Trophoblast cell (in vitro differentiated cells and primary cell): ENCODE results near the gene DPEP2NB.
"Not testable (repeated sequence)": the region's sequence is repeated elsewhere in the genome, so short reads cannot be mapped to it uniquely, and the experiment has no call there.

Source experiments
- DNase-seq, 2 donors: peaks; one replicate each; pipeline ENCODE4 v3.0.0-alpha.2; 2016
- H2AFZ ChIP-seq: 2 replicates; pipeline ENCODE4 v1.6.1; 2013; ENCODE audit warnings: low read length, moderate library complexity, mild to moderate bottlenecking; ENCODE audit not compliant: insufficient read depth, poor library complexity
- H2AK5ac ChIP-seq: 2 replicates; pipeline ENCODE4 v1.6.1; 2013; ENCODE audit warnings: mild to moderate bottlenecking, low read length
- H2BK120ac ChIP-seq: 2 replicates; pipeline ENCODE4 v1.6.1; 2013; ENCODE audit warnings: low read length, mild to moderate bottlenecking, moderate library complexity; ENCODE audit not compliant: insufficient read depth, poor library complexity
- H2BK12ac ChIP-seq: 2 replicates; pipeline ENCODE4 v1.6.1; 2013; ENCODE audit warnings: mild to moderate bottlenecking, low read length, moderate library complexity
- H2BK5ac ChIP-seq: 2 replicates; pipeline ENCODE4 v1.6.1; 2013; ENCODE audit warnings: low read length, low read depth, moderate library complexity, mild to moderate bottlenecking; ENCODE audit not compliant: poor library complexity
- H3K14ac ChIP-seq: 2 replicates; pipeline ENCODE4 v1.6.1; 2013; ENCODE audit warnings: mild to moderate bottlenecking, low read length
- H3K18ac ChIP-seq: 2 replicates; pipeline ENCODE4 v1.6.1; 2013; ENCODE audit warnings: mild to moderate bottlenecking, low read length
- H3K23ac ChIP-seq: 2 replicates; pipeline ENCODE4 v1.6.1; 2013; ENCODE audit warnings: low read length
- H3K27ac ChIP-seq: 2 replicates; pipeline ENCODE4 v1.5.1; 2013; ENCODE audit warnings: low read depth, mild to moderate bottlenecking, inconsistent platforms, low read length, moderate library complexity
- H3K27me3 ChIP-seq: 2 replicates; pipeline ENCODE4 v1.6.1; 2013; ENCODE audit warnings: inconsistent platforms, mild to moderate bottlenecking, low read length, moderate library complexity; ENCODE audit not compliant: insufficient read depth
- H3K36me3 ChIP-seq, 2 experiments: 1 replicate in 1 of 2; 2 replicates in 1 of 2; pipeline ENCODE4 v1.6.1; 2013; ENCODE audit warnings: low read length in 2 of 2, mild to moderate bottlenecking in 2 of 2, moderate library complexity in 1 of 2; ENCODE audit not compliant: insufficient read depth in 2 of 2, control insufficient read depth in 1 of 2
- H3K4ac ChIP-seq: 2 replicates; pipeline ENCODE4 v1.6.1; 2013; ENCODE audit warnings: low read depth, mild to moderate bottlenecking, low read length, moderate library complexity
- H3K4me1 ChIP-seq, 2 experiments: 1 replicate in 1 of 2; 2 replicates in 1 of 2; pipeline ENCODE4 v1.6.1; 2013; ENCODE audit warnings: low read length in 2 of 2, mild to moderate bottlenecking in 2 of 2, moderate library complexity in 1 of 2; ENCODE audit not compliant: insufficient read depth in 2 of 2, control insufficient read depth in 1 of 2
- H3K4me2 ChIP-seq: 2 replicates; pipeline ENCODE4 v1.6.1; 2013; ENCODE audit warnings: inconsistent platforms, mild to moderate bottlenecking, low read length, moderate library complexity
- H3K4me3 ChIP-seq: 2 replicates; pipeline ENCODE4 v1.5.1; 2013; ENCODE audit warnings: mild to moderate bottlenecking, low read depth, low read length, inconsistent platforms
- H3K79me1 ChIP-seq: one replicate; pipeline ENCODE4 v1.6.1; 2013; ENCODE audit warnings: low read length
- H3K79me2 ChIP-seq: 2 replicates; pipeline ENCODE4 v1.6.1; 2013; ENCODE audit warnings: low read length, mild to moderate bottlenecking; ENCODE audit not compliant: control insufficient read depth, insufficient read depth, poor library complexity
- H3K9ac ChIP-seq: 2 replicates; pipeline ENCODE4 v1.6.1; 2013; ENCODE audit warnings: mild to moderate bottlenecking, low read length
- H3K9me3 ChIP-seq: 2 replicates; pipeline ENCODE4 v1.6.1; 2013; ENCODE audit warnings: low read depth, mild to moderate bottlenecking, control low read depth, inconsistent platforms, low read length; ENCODE audit not compliant: insufficient read depth
- H4K12ac ChIP-seq: 2 replicates; pipeline ENCODE4 v1.6.1; 2013; ENCODE audit warnings: low read depth, mild to moderate bottlenecking, low read length, moderate library complexity
- H4K8ac ChIP-seq: 2 replicates; pipeline ENCODE4 v1.6.1; 2013; ENCODE audit warnings: low read depth, mild to moderate bottlenecking, low read length, moderate library complexity
- H4K91ac ChIP-seq: one replicate; pipeline ENCODE4 v1.6.1; 2013; ENCODE audit warnings: low read depth, mild to moderate bottlenecking, low read length, moderate library complexity
- WGBS: extraction: QIAGEN DNeasy Blood & Tissue Kit; methylation state at CpG from one replicate; pipeline ENCODE4 v1.1.7; 2013; ENCODE audit warnings: missing lambda C conversion rate; ENCODE audit not compliant: insufficient read length, insufficient coverage; ENCODE audit errors: extremely low coverage; 5-methylcytosine and 5-hydroxymethylcytosine counted together

The DPEP2NB gene

DNA sequence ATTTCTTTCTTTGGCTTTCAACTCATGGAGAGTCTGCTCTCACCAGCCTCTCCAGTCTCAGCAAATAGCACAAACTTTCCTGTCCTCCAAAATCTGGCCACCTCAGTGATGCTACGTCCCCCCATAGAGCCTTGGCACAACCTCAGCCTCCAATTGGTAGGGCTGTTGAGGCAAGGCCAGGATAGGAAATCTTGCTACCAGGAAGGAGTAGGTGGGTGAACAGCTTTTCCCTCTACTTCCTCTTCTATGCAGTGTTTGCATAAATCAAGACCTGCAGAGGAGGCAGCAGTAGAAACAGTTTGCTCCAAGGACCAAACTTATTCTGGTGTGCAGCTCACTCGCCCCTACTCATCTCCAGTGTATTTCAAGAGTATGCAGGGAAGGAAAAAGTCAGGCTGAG lies 15.7 kb downstream of the DPEP2NB start:
- H4K91ac ChIP-seq = no peak overlapping the region
- no peak overlapping the region for H3K27ac ChIP-seq
- DNase-seq = no peak
- no peak overlapping the region for H2BK12ac ChIP-seq
- H2AFZ ChIP-seq = no peak overlapping the region
- no peak overlapping the region for H3K23ac ChIP-seq
- no peak overlapping the region for H3K4ac ChIP-seq
- H3K4me2 ChIP-seq = no peak overlapping the region
- H2AK5ac ChIP-seq = no peak overlapping the region
- no peak overlapping the region for H3K14ac ChIP-seq
- H2BK5ac ChIP-seq = no peak overlapping the region
- H4K8ac ChIP-seq = no peak overlapping the region
- no CpG with 5 or more reads among the region's 2 CpGs for WGBS
- no peaks in the 10 kb centered on the region for H3K79me2 ChIP-seq
- H3K27me3 ChIP-seq = no peaks in the 10 kb centered on the region
- peaks cover 2% of the 10 kb centered on the region for H3K79me1 ChIP-seq
- H3K9me3 ChIP-seq = no peaks in the 10 kb centered on the region
- no peak overlapping the region for H3K18ac ChIP-seq
- no peak overlapping the region for H3K9ac ChIP-seq
- no peaks in the 10 kb centered on the region for H3K36me3 ChIP-seq
- H3K4me3 ChIP-seq = no peak overlapping the region
- no peak overlapping the region for H4K12ac ChIP-seq
- peaks cover 2 to 3% of the 10 kb centered on the region in 2 experiments for H3K4me1 ChIP-seq
- no peak overlapping the region for H2BK120ac ChIP-seq

DNA sequence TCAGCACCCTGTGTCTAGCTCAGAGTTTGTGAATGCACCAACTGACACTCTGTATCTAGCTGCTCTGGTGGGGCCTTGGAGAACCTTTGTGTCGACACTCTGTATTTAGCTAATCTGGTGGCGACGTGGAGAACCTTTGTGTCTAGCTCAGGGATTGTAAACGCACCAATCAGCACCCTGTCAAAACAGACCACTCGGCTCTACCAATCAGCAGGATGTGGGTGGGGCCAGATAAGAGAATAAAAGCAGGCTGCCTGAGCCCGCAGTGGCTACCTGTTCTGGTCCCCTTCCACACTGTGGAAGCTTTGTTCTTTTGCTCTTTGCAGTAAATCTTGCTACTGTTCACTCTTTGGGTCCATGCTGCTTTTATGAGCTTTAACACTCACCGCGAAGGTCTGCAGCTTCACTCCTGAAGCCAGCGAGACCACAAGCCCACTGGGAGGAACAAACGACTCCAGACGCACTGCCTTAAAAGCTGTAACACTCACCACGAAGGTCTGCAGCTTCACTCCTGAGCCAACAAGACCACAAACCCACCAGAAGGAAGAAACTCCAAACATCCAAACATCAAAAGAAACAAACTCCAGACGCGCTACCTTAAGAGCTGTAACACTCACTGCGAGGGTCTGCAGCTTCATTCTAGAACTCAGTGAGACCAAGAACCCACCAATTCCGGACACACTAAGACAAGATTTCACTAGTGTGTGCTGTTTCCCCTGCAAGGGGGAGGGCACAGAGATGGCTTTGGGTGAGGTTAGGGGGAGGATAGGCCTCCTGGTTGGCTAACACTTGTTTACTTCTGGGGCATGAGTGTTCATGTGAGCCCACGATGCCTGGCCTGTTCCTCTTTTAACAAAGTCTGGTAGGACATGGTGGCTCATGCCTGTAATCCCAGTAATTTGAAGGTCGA lies 16.7 kb downstream of the DPEP2NB start, which contains the start of gene DPEP2:
Gene DPEP2 (minus strand): TSS at position 706 of the 910 bp plus-strand sequence. CDS start 6,272 bp downstream, outside the sequence.
- not testable (repeated sequence) for H3K18ac ChIP-seq, H2BK5ac ChIP-seq, H4K12ac ChIP-seq, H2BK120ac ChIP-seq, H2AK5ac ChIP-seq, H3K9me3 ChIP-seq, H2BK12ac ChIP-seq, H3K79me2 ChIP-seq, H3K14ac ChIP-seq, H3K36me3 ChIP-seq, H3K79me1 ChIP-seq, H3K4ac ChIP-seq, H4K8ac ChIP-seq, H3K9ac ChIP-seq, H3K27me3 ChIP-seq, H3K27ac ChIP-seq, H3K4me3 ChIP-seq, H2AFZ ChIP-seq, H3K4me1 ChIP-seq, H3K23ac ChIP-seq, H3K4me2 ChIP-seq, H4K91ac ChIP-seq, DNase-seq
- WGBS = no CpG with 5 or more reads among the region's 18 CpGs

DNA sequence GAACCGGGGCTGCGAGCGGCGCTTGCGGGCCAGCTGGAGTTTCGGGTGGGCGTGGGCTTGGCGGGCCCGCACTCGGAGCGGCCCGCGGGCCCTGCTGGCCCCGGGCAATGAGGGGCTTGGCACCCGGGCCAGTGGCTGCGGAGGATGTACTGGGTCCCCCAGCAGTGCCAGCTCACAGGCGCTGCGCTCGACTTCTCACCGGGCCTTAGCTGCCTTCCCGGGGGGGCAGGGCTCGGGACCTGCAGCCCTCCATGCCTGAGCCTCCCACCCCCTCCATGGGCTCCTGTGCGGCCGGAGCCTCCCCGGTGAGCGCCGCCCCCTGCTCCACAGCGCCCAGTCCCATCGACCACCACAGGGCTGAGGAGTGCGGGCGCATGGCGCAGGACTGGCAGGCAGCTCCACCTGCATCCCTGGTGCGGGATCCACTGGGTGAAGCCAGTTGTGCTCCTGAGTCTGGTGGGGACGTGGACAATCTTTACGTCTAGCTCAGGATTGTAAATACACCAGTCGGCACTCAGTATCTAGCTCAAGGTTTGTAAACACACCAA lies 17.4 kb downstream of the DPEP2NB start:
- no CpG with 5 or more reads among the region's 36 CpGs for WGBS
- H3K9ac ChIP-seq, H3K4me2 ChIP-seq, H2AFZ ChIP-seq, H3K14ac ChIP-seq, H3K27me3 ChIP-seq, H4K91ac ChIP-seq, H3K4me1 ChIP-seq, H2AK5ac ChIP-seq, H3K79me2 ChIP-seq, H3K27ac ChIP-seq, H3K9me3 ChIP-seq, H3K79me1 ChIP-seq, H3K23ac ChIP-seq, H2BK120ac ChIP-seq, H2BK5ac ChIP-seq, H3K4ac ChIP-seq, H3K36me3 ChIP-seq, DNase-seq, H4K12ac ChIP-seq, H2BK12ac ChIP-seq, H3K18ac ChIP-seq, H3K4me3 ChIP-seq, H4K8ac ChIP-seq: not testable (repeated sequence)

DNA sequence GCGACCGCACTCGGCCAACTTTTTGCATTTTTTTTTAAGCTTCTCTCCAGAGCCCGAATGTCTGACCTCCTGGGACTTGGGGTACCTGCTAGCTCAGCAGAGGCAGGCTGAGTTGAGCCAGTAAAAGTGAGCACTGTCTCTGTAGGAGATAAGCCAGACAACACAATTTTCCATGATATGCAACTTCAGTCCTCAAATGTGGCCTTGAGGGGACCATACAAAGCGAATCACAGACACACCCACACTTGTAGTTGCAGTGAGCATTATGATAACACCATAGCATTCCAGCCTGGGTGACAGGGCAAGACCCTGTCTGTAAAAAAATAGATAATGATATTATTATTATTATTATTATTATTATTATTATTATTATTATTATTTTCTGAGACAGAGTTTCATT lies 19.0 kb downstream of the DPEP2NB start:
- peaks cover 1% of the 10 kb centered on the region for H3K79me2 ChIP-seq
- H3K27me3 ChIP-seq = no peaks in the 10 kb centered on the region
- DNase-seq = no peak
- peaks cover 2% of the 10 kb centered on the region for H3K79me1 ChIP-seq
- H2BK5ac ChIP-seq = no peak overlapping the region
- WGBS = no CpG with 5 or more reads among the region's 5 CpGs
- no peak overlapping the region for H2BK12ac ChIP-seq
- H2AK5ac ChIP-seq = no peak overlapping the region
- no peak overlapping the region for H3K4ac ChIP-seq
- no peak overlapping the region for H3K4me3 ChIP-seq
- H4K8ac ChIP-seq = no peak overlapping the region
- no peak overlapping the region for H3K18ac ChIP-seq
- no peaks in the 10 kb centered on the region for H3K9me3 ChIP-seq
- H3K23ac ChIP-seq = no peak overlapping the region
- H3K4me2 ChIP-seq = no peak overlapping the region
- H2BK120ac ChIP-seq = no peak overlapping the region
- no peak overlapping the region for H4K12ac ChIP-seq
- H2AFZ ChIP-seq = no peak overlapping the region
- H3K14ac ChIP-seq = no peak overlapping the region
- H3K36me3 ChIP-seq = no peaks in the 10 kb centered on the region
- H3K4me1 ChIP-seq = peaks cover 5% of the 10 kb centered on the region in 2 experiments
- no peak overlapping the region for H3K9ac ChIP-seq
- H3K27ac ChIP-seq = no peak overlapping the region
- no peak overlapping the region for H4K91ac ChIP-seq
